Spleen (tissue), 7 donors: ENCODE measurements around the gene BAHCC1.

Experiments used
- POLR2AphosphoS5 ChIP-seq, 3 donors: sonication (generic); formaldehyde crosslinking; IDR thresholded peaks; one replicate each; pipeline ENCODE4 v1.5.1; 2017; ENCODE audit warnings: antibody characterized with exemption in 3 of 3
- TF ChIP-seq, protein P1 (sequence below), 11 experiments: fragments of 200-600 bp in 7 of 11; fragments of 450-650 bp in 4 of 11; sonication (generic) in 4 of 11; IDR thresholded peaks in 8 of 11; conservative IDR thresholded peaks in 3 of 11; 1 replicate in 7 of 11; 2 replicates in 4 of 11; pipeline versions ENCODE4 v1.4.0 to v1.8.0; 2016 to 2021; ENCODE audit warnings: antibody characterized with exemption in 11 of 11, inconsistent platforms in 4 of 11, mild to moderate bottlenecking in 1 of 11
- donor health status: DM: no; HTN: no; CAD: no; lungs with moderate emphysema.
- donor health status: DM: no; HTN: no; CAD: no.
- donor health status: DM: no; HTN: no; CAD: no.

- TF ChIP-seq, protein P1, sequence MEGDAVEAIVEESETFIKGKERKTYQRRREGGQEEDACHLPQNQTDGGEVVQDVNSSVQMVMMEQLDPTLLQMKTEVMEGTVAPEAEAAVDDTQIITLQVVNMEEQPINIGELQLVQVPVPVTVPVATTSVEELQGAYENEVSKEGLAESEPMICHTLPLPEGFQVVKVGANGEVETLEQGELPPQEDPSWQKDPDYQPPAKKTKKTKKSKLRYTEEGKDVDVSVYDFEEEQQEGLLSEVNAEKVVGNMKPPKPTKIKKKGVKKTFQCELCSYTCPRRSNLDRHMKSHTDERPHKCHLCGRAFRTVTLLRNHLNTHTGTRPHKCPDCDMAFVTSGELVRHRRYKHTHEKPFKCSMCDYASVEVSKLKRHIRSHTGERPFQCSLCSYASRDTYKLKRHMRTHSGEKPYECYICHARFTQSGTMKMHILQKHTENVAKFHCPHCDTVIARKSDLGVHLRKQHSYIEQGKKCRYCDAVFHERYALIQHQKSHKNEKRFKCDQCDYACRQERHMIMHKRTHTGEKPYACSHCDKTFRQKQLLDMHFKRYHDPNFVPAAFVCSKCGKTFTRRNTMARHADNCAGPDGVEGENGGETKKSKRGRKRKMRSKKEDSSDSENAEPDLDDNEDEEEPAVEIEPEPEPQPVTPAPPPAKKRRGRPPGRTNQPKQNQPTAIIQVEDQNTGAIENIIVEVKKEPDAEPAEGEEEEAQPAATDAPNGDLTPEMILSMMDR (IDR thresholded peaks at IDR 0.05 in 8 of 11, conservative IDR thresholded peaks at IDR 0.05 in 3 of 11) = no peak
- TF ChIP-seq POLR2AphosphoS5 (IDR thresholded peaks at IDR 0.05) = no peak
Observed at GRCh38 chr17:81365148-81365600, 30.1 kb upstream of the BAHCC1 start.
